ENCODE data around the gene NDOR1.

DNA sequence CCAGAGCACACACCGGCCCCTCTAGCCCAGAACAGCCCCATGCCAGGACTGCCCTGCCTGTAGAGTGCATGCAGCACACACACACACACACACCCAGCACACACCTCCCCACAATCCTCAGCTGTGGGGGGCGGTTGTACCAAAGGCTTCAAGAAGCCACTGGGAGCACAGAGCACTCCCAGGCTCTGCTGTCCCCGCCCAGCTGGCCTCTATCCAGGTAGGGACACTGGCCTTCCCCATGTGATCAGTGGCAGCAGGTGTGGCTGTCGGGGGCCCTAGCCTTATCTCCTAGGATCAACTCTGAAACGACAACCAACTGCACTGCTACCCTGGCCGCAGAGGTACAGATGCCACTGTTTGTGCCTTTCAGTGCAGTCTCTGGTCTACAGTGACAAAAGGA is 19.1 kb upstream of the NDOR1 start:
- TF ChIP-seq, protein P1, sequence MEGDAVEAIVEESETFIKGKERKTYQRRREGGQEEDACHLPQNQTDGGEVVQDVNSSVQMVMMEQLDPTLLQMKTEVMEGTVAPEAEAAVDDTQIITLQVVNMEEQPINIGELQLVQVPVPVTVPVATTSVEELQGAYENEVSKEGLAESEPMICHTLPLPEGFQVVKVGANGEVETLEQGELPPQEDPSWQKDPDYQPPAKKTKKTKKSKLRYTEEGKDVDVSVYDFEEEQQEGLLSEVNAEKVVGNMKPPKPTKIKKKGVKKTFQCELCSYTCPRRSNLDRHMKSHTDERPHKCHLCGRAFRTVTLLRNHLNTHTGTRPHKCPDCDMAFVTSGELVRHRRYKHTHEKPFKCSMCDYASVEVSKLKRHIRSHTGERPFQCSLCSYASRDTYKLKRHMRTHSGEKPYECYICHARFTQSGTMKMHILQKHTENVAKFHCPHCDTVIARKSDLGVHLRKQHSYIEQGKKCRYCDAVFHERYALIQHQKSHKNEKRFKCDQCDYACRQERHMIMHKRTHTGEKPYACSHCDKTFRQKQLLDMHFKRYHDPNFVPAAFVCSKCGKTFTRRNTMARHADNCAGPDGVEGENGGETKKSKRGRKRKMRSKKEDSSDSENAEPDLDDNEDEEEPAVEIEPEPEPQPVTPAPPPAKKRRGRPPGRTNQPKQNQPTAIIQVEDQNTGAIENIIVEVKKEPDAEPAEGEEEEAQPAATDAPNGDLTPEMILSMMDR (IDR thresholded peaks at IDR 0.05; ENCODE audit: control extremely low read depth in 1 of 3, insufficient read depth in 1 of 3, low read depth in 1 of 3, low read length in 3 of 3), result no peak
- no peak for TF ChIP-seq GTF2F1 (IDR thresholded peaks at IDR 0.05; ENCODE audit: borderline replicate concordance, low read depth, low read length)

Measured in H1 (cell line).